OCI-LY1 (cell line): ENCODE measurements around the gene B4GALNT2.

Experiments used
- EZH2 ChIP-seq: fragments of 200-600 bp; sonication (generic), shearing (Covaris generic); IDR thresholded peaks from 2 replicates; pipeline ENCODE4 v1.8.0; 2017; ENCODE audit warnings: borderline replicate concordance, mixed run types, mild to moderate bottlenecking, antibody characterized with exemption, low read length, moderate library complexity, mixed read lengths
- TF ChIP-seq, protein P1 (sequence below): fragments of 200-600 bp; sonication (generic), shearing (Covaris generic); IDR thresholded peaks from 2 replicates; pipeline ENCODE4 v1.5.1; 2017; ENCODE audit warnings: mild to moderate bottlenecking, antibody characterized with exemption, low read length, moderate library complexity, mixed read lengths

DNA sequence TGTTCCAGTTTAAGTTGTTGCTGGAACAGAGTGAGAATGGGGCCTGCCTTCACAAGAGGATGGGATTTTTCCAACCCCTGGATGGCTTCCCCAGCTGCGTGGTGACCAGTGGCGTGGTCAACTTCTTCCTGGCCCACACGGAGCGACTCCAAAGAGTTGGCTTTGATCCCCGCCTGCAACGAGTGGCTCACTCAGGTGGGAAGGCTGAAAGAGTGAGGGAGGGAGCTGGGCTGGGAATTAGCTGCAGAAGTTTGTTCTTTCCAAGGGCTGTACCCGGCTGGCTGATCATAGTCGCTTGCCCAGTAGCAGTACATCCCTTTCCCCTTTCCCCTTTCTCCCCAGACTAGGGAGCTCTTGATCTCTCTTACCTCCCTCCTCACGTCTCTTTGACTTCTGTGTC lies 36.1 kb downstream of the B4GALNT2 start:
- TF ChIP-seq, protein P1, sequence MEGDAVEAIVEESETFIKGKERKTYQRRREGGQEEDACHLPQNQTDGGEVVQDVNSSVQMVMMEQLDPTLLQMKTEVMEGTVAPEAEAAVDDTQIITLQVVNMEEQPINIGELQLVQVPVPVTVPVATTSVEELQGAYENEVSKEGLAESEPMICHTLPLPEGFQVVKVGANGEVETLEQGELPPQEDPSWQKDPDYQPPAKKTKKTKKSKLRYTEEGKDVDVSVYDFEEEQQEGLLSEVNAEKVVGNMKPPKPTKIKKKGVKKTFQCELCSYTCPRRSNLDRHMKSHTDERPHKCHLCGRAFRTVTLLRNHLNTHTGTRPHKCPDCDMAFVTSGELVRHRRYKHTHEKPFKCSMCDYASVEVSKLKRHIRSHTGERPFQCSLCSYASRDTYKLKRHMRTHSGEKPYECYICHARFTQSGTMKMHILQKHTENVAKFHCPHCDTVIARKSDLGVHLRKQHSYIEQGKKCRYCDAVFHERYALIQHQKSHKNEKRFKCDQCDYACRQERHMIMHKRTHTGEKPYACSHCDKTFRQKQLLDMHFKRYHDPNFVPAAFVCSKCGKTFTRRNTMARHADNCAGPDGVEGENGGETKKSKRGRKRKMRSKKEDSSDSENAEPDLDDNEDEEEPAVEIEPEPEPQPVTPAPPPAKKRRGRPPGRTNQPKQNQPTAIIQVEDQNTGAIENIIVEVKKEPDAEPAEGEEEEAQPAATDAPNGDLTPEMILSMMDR: no peak
- no peak for TF ChIP-seq EZH2
